Stomach (tissue), 9 donors: ENCODE results near the gene TOR1A. TPM values are rescaled to one million over a fixed set of nuclear protein-coding genes. Genes with fewer than 3 reads are reported as not detected.

ENCODE experiments used
- DNase-seq, 2 donors: peaks; one replicate each; pipeline versions ENCODE4 v3.0.0 to v3.0.0-alpha.2; 2013 to 2019
- H3K27ac ChIP-seq, 5 donors: fragments of 200-600 bp in 4 of 5; sonication (generic) in 4 of 5; one replicate each; pipeline ENCODE4 v1.5.1; 2013 to 2019; ENCODE audit warnings: mild to moderate bottlenecking in 1 of 5, moderate library complexity in 1 of 5
- H3K27me3 ChIP-seq, 3 donors: fragments of 200-600 bp; sonication (generic); one replicate each; pipeline ENCODE4 v1.5.1; 2017 to 2019; ENCODE audit warnings: mixed run types in 1 of 3
- H3K36me3 ChIP-seq, 4 donors: fragments of 200-600 bp; sonication (generic); 1 replicate in 3 of 4; 2 replicates in 1 of 4; pipeline ENCODE4 v1.5.1; 2016 to 2019
- H3K4me1 ChIP-seq, 4 donors: fragments of 200-600 bp; sonication (generic); one replicate each; pipeline ENCODE4 v1.5.1; 2016 to 2019
- H3K4me3 ChIP-seq, 4 donors: fragments of 200-600 bp; sonication (generic) in 3 of 4; one replicate each; pipeline ENCODE4 v1.5.1; 2016 to 2019; ENCODE audit warnings: mild to moderate bottlenecking in 1 of 4
- H3K9me3 ChIP-seq, 4 donors: fragments of 200-600 bp; sonication (generic); one replicate each; pipeline ENCODE4 v1.5.1; 2016 to 2019
- CTCF ChIP-seq, 7 experiments: fragments of 450-650 bp in 4 of 7; fragments of 200-600 bp in 3 of 7; sonication (generic) in 3 of 7; IDR thresholded peaks; one replicate each; pipeline ENCODE4 v1.5.1; 2016 to 2019; ENCODE audit warnings: antibody characterized with exemption in 7 of 7, control low read depth in 2 of 7, mild to moderate bottlenecking in 1 of 7
- EP300 ChIP-seq: sonication (generic); formaldehyde crosslinking; IDR thresholded peaks from one replicate; pipeline ENCODE4 v1.6.1; 2017; ENCODE audit warnings: antibody characterized with exemption
- POLR2A ChIP-seq, 4 donors: fragments of 450-650 bp; IDR thresholded peaks; one replicate each; pipeline ENCODE4 v1.6.1; 2016; ENCODE audit warnings: antibody characterized with exemption in 4 of 4, control low read depth in 2 of 4, mild to moderate bottlenecking in 1 of 4, moderate library complexity in 1 of 4
- POLR2AphosphoS5 ChIP-seq, 3 donors: sonication (generic); formaldehyde crosslinking; IDR thresholded peaks; one replicate each; pipeline ENCODE4 v1.6.1; 2016; ENCODE audit warnings: antibody characterized with exemption in 3 of 3
- WGBS, 5 donors: extraction: QIAGEN DNeasy Blood & Tissue Kit in 3 of 5; methylation state at CpG; one replicate each; pipeline versions ENCODE4 v1.1.5 to v1.1.7; 2013 to 2018; 5-methylcytosine and 5-hydroxymethylcytosine counted together
- intact Hi-C: fragments of 100-400 bp; cut with DNase I; formaldehyde crosslinking; loops from one replicate; pipeline ENCODE4 v1.15.1; 2023; ENCODE audit warnings: low total_unique reads
- polyA plus RNA-seq, 3 donors: library from polyadenylated mRNA; stranded (reverse); fragments of 200-250 nt; gene quantifications; one replicate each; pipeline ENCODE4 v1.2.3, GENCODE V29; 2013
- total RNA-seq, 5 donors: library from RNA; depleted of rRNA; stranded (reverse); fragments of >200 nt; gene quantifications; one replicate each; pipeline versions ENCODE4 v1.1.0 to v1.2.3, GENCODE V29; 2014 to 2016
- donor health status: healthy with polysubstance abuse.
- donor health status: Bipolar disorder and iron deficiency.
- donor health status: healthy.

Gene TOR1A
- total and polyA plus RNA-seq, 8 donors, result 6.4 to 77.6 (median 22.4) TPM

- TF ChIP-seq CTCF (IDR thresholded peaks at IDR 0.05), result no peak
- TF ChIP-seq POLR2AphosphoS5 (IDR thresholded peaks at IDR 0.05), result no peak
- TF ChIP-seq EP300, result no peak
- no peak for TF ChIP-seq POLR2A (IDR thresholded peaks at IDR 0.05)
- 0 to 2% (median 1%) methylated on average over 14 of the region's 14 CpGs for WGBS, 5 donors
- intact Hi-C loops, result no loop called here
Observed at GRCh38 chr9:129803676-129804060, 20.3 kb downstream of the TOR1A start.

GRCh38 chr9:129802833-129803675 is 20.9 kb downstream of the TOR1A start, which contains the start of gene TOR1B:
TSS of gene TOR1B (plus strand) at chr9:129803184. CDS start at chr9:129803213, 29 bp downstream.
- no peaks in the 10 kb centered on the region for H3K9me3 ChIP-seq
- H3K36me3 ChIP-seq, result peaks cover 9 to 20% (median 18%) of the 10 kb centered on the region in 4 donors
- intact Hi-C loops, result no loop called here
- H3K27me3 ChIP-seq, result no peaks in the 10 kb centered on the region
- TF ChIP-seq CTCF (IDR thresholded peaks at IDR 0.05), result no peak
- peak; percentile 83 to 95 (median 91) for TF ChIP-seq POLR2AphosphoS5 (IDR thresholded peaks at IDR 0.05)
- peak in 1 of 4 donors; percentile 62 for TF ChIP-seq POLR2A (IDR thresholded peaks at IDR 0.05)
- TF ChIP-seq EP300, result no peak
- DNase-seq, result peak; percentile 94 to 98
- H3K4me3 ChIP-seq, result peak within 1 kb of the TSS; percentile 83 to 99 (median 92)
- H3K4me1 ChIP-seq, result peaks cover 9 to 40% (median 22%) of the 10 kb centered on the region in 4 donors
- H3K27ac ChIP-seq, result peak within 1 kb of the TSS; percentile 90 to 95 (median 91)
- 0 to 1% (median 0%) methylated on average over 36 to 93 of the region's 93 CpGs for WGBS, 5 donors

More at GRCh38 chr9:129803676-129804060, 20.3 kb downstream of the TOR1A start:
- peak overlapping the region; percentile 90 to 95 (median 91) for H3K27ac ChIP-seq
- H3K4me3 ChIP-seq, result peak overlapping the region; percentile 83 to 99 (median 92)
- no peak for DNase-seq
- no peaks in the 10 kb centered on the region for H3K9me3 ChIP-seq
- peaks cover 9 to 40% (median 22%) of the 10 kb centered on the region in 4 donors for H3K4me1 ChIP-seq
- peaks cover 9 to 25% (median 22%) of the 10 kb centered on the region in 4 donors for H3K36me3 ChIP-seq
- H3K27me3 ChIP-seq, result no peaks in the 10 kb centered on the region

- 74 to 82% (median 78%) methylated on average over 17 of the region's 17 CpGs for WGBS, 5 donors
- peaks cover 9 to 33% (median 19%) of the 10 kb centered on the region in 4 donors for H3K4me1 ChIP-seq
Observed at GRCh38 chr9:129801504-129801903, 22.4 kb downstream of the TOR1A start.

More at GRCh38 chr9:129801504-129801903, 22.4 kb downstream of the TOR1A start:
- TF ChIP-seq POLR2AphosphoS5 (IDR thresholded peaks at IDR 0.05), result no peak
- TF ChIP-seq CTCF (IDR thresholded peaks at IDR 0.05), result no peak
- no peak for TF ChIP-seq EP300
- no peak for TF ChIP-seq POLR2A (IDR thresholded peaks at IDR 0.05)
- no peak overlapping the region for H3K27ac ChIP-seq
- no peaks in the 10 kb centered on the region for H3K27me3 ChIP-seq
- no peak for DNase-seq
- H3K9me3 ChIP-seq, result no peaks in the 10 kb centered on the region
- H3K4me3 ChIP-seq, result no peak overlapping the region
- intact Hi-C loops, result no loop called here
- peaks cover 0 to 9% (median 2%) of the 10 kb centered on the region in 4 donors for H3K36me3 ChIP-seq
